Measurements from ENCODE around the gene OTOG. TPM values are rescaled to one million over a fixed set of nuclear protein-coding genes. Genes with fewer than 3 reads are reported as not detected.
A peak's percentile ranks its signal among the peaks of the same experiment; 100 is the strongest.

Gene OTOG
- total and polyA plus RNA-seq, 4 experiments from 2014 or later, result not detected

GRCh38 chr11:17646451-17647145 lies 99.5 kb downstream of the OTOG start:
- ChIA-PET POLR2A (ENCODE audit: partially characterized antibody) (no interaction called here), CTCF (ENCODE audit: partially characterized antibody) (no interaction called here)
- Histone ChIP-seq H3K9me3 (ENCODE audit: control insufficient read depth in 1 of 2, low read length in 2 of 2) (no peaks in the 10 kb centered on the region), H3K4me3 (ENCODE audit: low read length in 2 of 2) (no peak overlapping the region), H3K36me3 (ENCODE audit: insufficient read depth, low read length) (no peaks in the 10 kb centered on the region), H3K27me3 (ENCODE audit: insufficient read depth, low read length) (peaks cover 5% of the 10 kb centered on the region), H3K27ac (ENCODE audit: low read depth, low read length) (no peak overlapping the region), H3K4me1 (ENCODE audit: insufficient read depth, low read length) (no peaks in the 10 kb centered on the region)
- intact Hi-C loops (cut with micrococcal nuclease), result no loop called here
- Mint-ChIP-seq H3K4me3 (no peak overlapping the region), H3K27me3 (peaks cover 20 to 22% of the 10 kb centered on the region in 2 donors), H3K9me3 (peaks cover 0 to 16% (median 9%) of the 10 kb centered on the region in 8 donors), H3K27ac (no peak overlapping the region), H3K36me3 (no peaks in the 10 kb centered on the region), H3K4me1 (no peaks in the 10 kb centered on the region)
- no peak for DNase-seq

GRCh38 chr11:17648528-17648927 lies 101.5 kb downstream of the OTOG start:
- Mint-ChIP-seq H3K27ac (no peak overlapping the region), H3K4me1 (no peaks in the 10 kb centered on the region), H3K36me3 (no peaks in the 10 kb centered on the region), H3K27me3 (peaks cover 22 to 25% of the 10 kb centered on the region in 2 donors), H3K4me3 (no peak overlapping the region), H3K9me3 (peaks cover 0 to 16% (median 9%) of the 10 kb centered on the region in 8 donors)
- H3K27me3 ChIP-seq (ENCODE audit: insufficient read depth, low read length), result peaks cover 5% of the 10 kb centered on the region
- intact Hi-C loops (cut with micrococcal nuclease), result no loop called here
- no peaks in the 10 kb centered on the region for H3K4me1 ChIP-seq (ENCODE audit: insufficient read depth, low read length)
- H3K27ac ChIP-seq (ENCODE audit: low read depth, low read length), result no peak overlapping the region
- POLR2A ChIA-PET (ENCODE audit: partially characterized antibody), result no interaction called here
- H3K4me3 ChIP-seq (ENCODE audit: low read length in 2 of 2), result no peak overlapping the region
- H3K36me3 ChIP-seq (ENCODE audit: insufficient read depth, low read length), result no peaks in the 10 kb centered on the region
- no peaks in the 10 kb centered on the region for H3K9me3 ChIP-seq (ENCODE audit: control insufficient read depth in 1 of 2, low read length in 2 of 2)
- no peak for DNase-seq
- CTCF ChIA-PET (ENCODE audit: partially characterized antibody), result no interaction called here

- Histone ChIP-seq H3K4me1 (ENCODE audit: insufficient read depth, low read length) (no peaks in the 10 kb centered on the region), H3K4me3 (ENCODE audit: low read length in 2 of 2) (no peak overlapping the region), H3K27me3 (ENCODE audit: insufficient read depth, low read length) (peaks cover 5% of the 10 kb centered on the region), H3K27ac (ENCODE audit: low read depth, low read length) (no peak overlapping the region), H3K9me3 (ENCODE audit: control insufficient read depth in 1 of 2, low read length in 2 of 2) (no peaks in the 10 kb centered on the region), H3K36me3 (ENCODE audit: insufficient read depth, low read length) (no peaks in the 10 kb centered on the region)
- POLR2A ChIA-PET (ENCODE audit: partially characterized antibody), result no interaction called here
- Mint-ChIP-seq H3K27me3 (peaks cover 22 to 25% of the 10 kb centered on the region in 2 donors), H3K27ac (no peak overlapping the region), H3K9me3 (peaks cover 0 to 15% (median 10%) of the 10 kb centered on the region in 8 donors), H3K4me1 (no peaks in the 10 kb centered on the region), H3K4me3 (no peak overlapping the region), H3K36me3 (no peaks in the 10 kb centered on the region)
- no peak for DNase-seq
- CTCF ChIA-PET (ENCODE audit: partially characterized antibody), result no interaction called here
- intact Hi-C loops (cut with micrococcal nuclease), result no loop called here
These were observed 102.2 kb downstream of the OTOG start for GRCh38 chr11:17649261-17649660.

DNA sequence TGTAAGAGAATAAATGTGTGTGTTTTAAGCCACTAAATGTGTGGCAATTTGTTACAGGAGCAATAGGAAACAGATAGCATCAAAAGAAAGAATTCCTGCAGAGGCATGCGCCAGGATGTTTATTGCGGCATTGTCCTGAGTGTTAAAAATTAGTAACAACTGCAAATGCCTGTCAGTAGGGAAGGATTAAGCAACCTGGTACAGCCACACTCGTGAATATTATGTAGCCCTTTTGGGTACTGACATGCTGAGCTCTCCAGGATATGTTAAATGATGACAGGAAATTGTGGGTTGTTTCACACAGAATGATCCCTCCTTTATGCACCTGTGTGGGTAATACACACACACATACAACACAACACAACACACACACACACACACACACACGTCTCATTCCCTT lies 102.6 kb downstream of the OTOG start:
- H3K27me3 ChIP-seq (ENCODE audit: insufficient read depth, low read length), result peaks cover 5% of the 10 kb centered on the region
- Mint-ChIP-seq H3K9me3 (peaks cover 0 to 16% (median 12%) of the 10 kb centered on the region in 8 donors), H3K27me3 (peaks cover 22 to 24% of the 10 kb centered on the region in 2 donors), H3K4me3 (no peak overlapping the region), H3K27ac (no peak overlapping the region), H3K36me3 (no peaks in the 10 kb centered on the region), H3K4me1 (no peaks in the 10 kb centered on the region)
- CTCF ChIA-PET (ENCODE audit: partially characterized antibody), result no interaction called here
- H3K4me1 ChIP-seq (ENCODE audit: insufficient read depth, low read length), result no peaks in the 10 kb centered on the region
- H3K27ac ChIP-seq (ENCODE audit: low read depth, low read length), result no peak overlapping the region
- H3K9me3 ChIP-seq (ENCODE audit: control insufficient read depth in 1 of 2, low read length in 2 of 2), result no peaks in the 10 kb centered on the region
- POLR2A ChIA-PET (ENCODE audit: partially characterized antibody), result no interaction called here
- no peaks in the 10 kb centered on the region for H3K36me3 ChIP-seq (ENCODE audit: insufficient read depth, low read length)
- intact Hi-C loops (cut with micrococcal nuclease), result no loop called here
- no peak overlapping the region for H3K4me3 ChIP-seq (ENCODE audit: low read length in 2 of 2)
- no peak for DNase-seq

DNA sequence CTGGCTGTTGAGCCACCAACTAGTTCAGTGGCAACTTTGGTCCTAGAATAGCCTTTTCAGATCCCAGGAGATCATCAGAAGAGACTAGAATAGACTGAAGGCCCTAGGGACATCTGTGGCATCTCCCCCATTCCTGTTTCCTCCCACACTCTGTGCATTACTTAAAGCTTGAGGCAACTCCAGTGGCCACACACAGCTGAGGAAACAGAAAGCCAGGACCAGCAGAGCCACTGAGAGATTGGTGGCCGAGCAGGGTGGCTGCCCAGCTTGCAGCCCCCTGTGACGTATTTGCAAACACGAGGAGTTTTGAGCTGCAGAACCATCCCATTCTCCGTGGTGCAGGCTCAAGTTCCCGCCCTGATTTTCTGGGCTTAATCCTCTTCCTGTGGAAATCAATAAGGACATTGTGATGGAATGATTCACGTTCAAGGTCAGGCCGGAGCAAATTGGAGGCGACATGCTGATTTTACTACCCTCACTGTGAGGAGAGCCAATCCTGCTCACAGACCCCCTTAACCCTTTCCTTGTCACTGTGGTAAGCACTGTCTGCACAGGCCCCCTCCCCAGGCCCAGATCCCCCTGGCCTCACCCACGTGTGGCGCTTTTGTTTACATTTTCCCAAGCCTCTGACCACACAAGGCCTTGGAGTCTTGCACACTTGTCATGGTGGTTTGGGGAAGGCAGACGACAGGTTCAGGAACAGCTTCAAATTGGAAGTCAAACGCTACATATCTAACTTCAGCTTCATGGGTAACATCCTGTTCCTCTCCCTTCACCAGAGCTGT lies 103.3 kb downstream of the OTOG start:
- H3K27ac ChIP-seq (ENCODE audit: low read depth, low read length), result no peak overlapping the region
- intact Hi-C loops (cut with micrococcal nuclease), result no loop called here
- no peaks in the 10 kb centered on the region for H3K4me1 ChIP-seq (ENCODE audit: insufficient read depth, low read length)
- Mint-ChIP-seq H3K4me1 (no peaks in the 10 kb centered on the region), H3K9me3 (peaks cover 0 to 22% (median 17%) of the 10 kb centered on the region in 8 donors), H3K36me3 (no peaks in the 10 kb centered on the region), H3K27ac (no peak overlapping the region), H3K4me3 (no peak overlapping the region), H3K27me3 (peaks cover 22 to 27% of the 10 kb centered on the region in 2 donors)
- ChIA-PET POLR2A (ENCODE audit: partially characterized antibody) (no interaction called here), CTCF (ENCODE audit: partially characterized antibody) (interaction anchor here (0.8 kb wide), 1 partner anchor 52 kb away, joined by 3 read pairs; no protein-coding TSS in a partner anchor)
- H3K27me3 ChIP-seq (ENCODE audit: insufficient read depth, low read length), result peaks cover 5% of the 10 kb centered on the region
- no peak overlapping the region for H3K4me3 ChIP-seq (ENCODE audit: low read length in 2 of 2)
- no peaks in the 10 kb centered on the region for H3K36me3 ChIP-seq (ENCODE audit: insufficient read depth, low read length)
- H3K9me3 ChIP-seq (ENCODE audit: control insufficient read depth in 1 of 2, low read length in 2 of 2), result peaks cover 0 to 3% of the 10 kb centered on the region in 2 donors
- no peak for DNase-seq

DNA sequence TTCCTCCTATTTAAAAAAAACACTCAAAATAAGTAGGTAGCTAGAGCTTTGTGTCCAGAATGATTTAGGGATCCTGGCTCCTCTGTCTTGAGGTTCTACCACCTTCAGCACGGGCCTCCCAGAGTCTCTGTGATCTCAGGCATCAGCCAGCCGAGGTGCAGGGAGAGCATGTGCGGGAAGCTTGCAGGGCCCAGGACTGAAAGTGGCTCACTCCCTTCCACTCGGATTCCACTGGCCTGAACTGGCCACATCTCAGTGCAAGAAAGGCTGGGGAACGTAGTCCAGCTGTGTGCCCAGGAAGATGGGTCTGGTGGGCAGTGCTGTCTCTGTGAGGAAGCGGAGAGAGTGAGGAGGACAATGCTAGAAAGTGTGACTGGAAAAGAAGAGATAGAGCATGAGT lies 104.0 kb downstream of the OTOG start:
- no peak overlapping the region for H3K27ac ChIP-seq (ENCODE audit: low read depth, low read length)
- POLR2A ChIA-PET (ENCODE audit: partially characterized antibody), result no interaction called here
- CTCF ChIA-PET (ENCODE audit: partially characterized antibody), result interaction anchor here (0.8 kb wide), 1 partner anchor 53 kb away, joined by 3 read pairs; no protein-coding TSS in a partner anchor
- intact Hi-C loops (cut with micrococcal nuclease), result no loop called here
- peaks cover 4 to 28% (median 23%) of the 10 kb centered on the region in 8 donors for H3K9me3 Mint-ChIP-seq
- no peaks in the 10 kb centered on the region for H3K36me3 ChIP-seq (ENCODE audit: insufficient read depth, low read length)
- peak overlapping the region in 1 of 8 donors; percentile 10 for H3K4me3 Mint-ChIP-seq
- no peaks in the 10 kb centered on the region for H3K4me1 ChIP-seq (ENCODE audit: insufficient read depth, low read length)
- H3K9me3 ChIP-seq (ENCODE audit: control insufficient read depth in 1 of 2, low read length in 2 of 2), result peaks cover 0 to 3% of the 10 kb centered on the region in 2 donors
- no peaks in the 10 kb centered on the region for H3K36me3 Mint-ChIP-seq
- no peaks in the 10 kb centered on the region for H3K4me1 Mint-ChIP-seq
- H3K27ac Mint-ChIP-seq, result no peak overlapping the region
- no peak for DNase-seq
- H3K4me3 ChIP-seq (ENCODE audit: low read length in 2 of 2), result no peak overlapping the region
- peaks cover 5% of the 10 kb centered on the region for H3K27me3 ChIP-seq (ENCODE audit: insufficient read depth, low read length)
- H3K27me3 Mint-ChIP-seq, result peaks cover 26 to 27% of the 10 kb centered on the region in 2 donors

GRCh38 chr11:17651681-17652080 lies 104.6 kb downstream of the OTOG start:
- peaks cover 0 to 3% of the 10 kb centered on the region in 2 donors for H3K9me3 ChIP-seq (ENCODE audit: control insufficient read depth in 1 of 2, low read length in 2 of 2)
- no peak overlapping the region for H3K27ac Mint-ChIP-seq
- ChIA-PET POLR2A (ENCODE audit: partially characterized antibody) (no interaction called here), CTCF (ENCODE audit: partially characterized antibody) (no interaction called here)
- no peak overlapping the region for H3K4me3 ChIP-seq (ENCODE audit: low read length in 2 of 2)
- no peaks in the 10 kb centered on the region for H3K4me1 Mint-ChIP-seq
- no peaks in the 10 kb centered on the region for H3K36me3 Mint-ChIP-seq
- intact Hi-C loops (cut with micrococcal nuclease), result no loop called here
- H3K27ac ChIP-seq (ENCODE audit: low read depth, low read length), result no peak overlapping the region
- H3K9me3 Mint-ChIP-seq, result peaks cover 4 to 28% (median 23%) of the 10 kb centered on the region in 8 donors
- H3K4me1 ChIP-seq (ENCODE audit: insufficient read depth, low read length), result no peaks in the 10 kb centered on the region
- no peak for DNase-seq
- H3K27me3 ChIP-seq (ENCODE audit: insufficient read depth, low read length), result peaks cover 5% of the 10 kb centered on the region
- peaks cover 26 to 27% of the 10 kb centered on the region in 2 donors for H3K27me3 Mint-ChIP-seq
- no peaks in the 10 kb centered on the region for H3K36me3 ChIP-seq (ENCODE audit: insufficient read depth, low read length)
- no peak overlapping the region for H3K4me3 Mint-ChIP-seq

Data from CD4-positive, alpha-beta memory T cell (primary cell).